A549 (cell line): ENCODE results near the gene CAPN9. TPM values are rescaled to one million over a fixed set of nuclear protein-coding genes. Genes with fewer than 3 reads are reported as not detected.

Experiments
- ATAC-seq, 2 experiments: fragments of 200-7000 bp in 1 of 2; fragments of >200 bp in 1 of 2; cut with Nextera tagmentation in 1 of 2; cut with Tn5 transposase in 1 of 2; 3 replicates each; pipeline versions ENCODE4 v1.8.0 to v1.9.1; 2018 to 2020; ENCODE audit warnings: mild to moderate bottlenecking in 1 of 2, moderate library complexity in 1 of 2
- CTCF ChIA-PET: fragments of 300-600 bp; sonication (Branson Sonifier 250); formaldehyde crosslinking; extraction: SDS; loops from one replicate; lab custom pipeline; 2021; ENCODE audit warnings: antibody characterized with exemption, inconsistent platforms; lab: Yijun Ruan, JAX
- POLR2A ChIA-PET: fragments of 350-600 bp; formaldehyde crosslinking; extraction: SDS; loops from one replicate; lab custom pipeline; 2021; ENCODE audit warnings: antibody characterized with exemption, inconsistent platforms; lab: Yijun Ruan, JAX
- DNase-seq, 2 experiments: peaks; one replicate each; pipeline versions ENCODE4 v3.0.0 to v3.0.0-alpha.2; 2011 to 2016; ENCODE audit warnings: low read depth in 1 of 2, low spot score in 1 of 2
- FAIRE-seq: peaks from 2 replicates; lab custom pipeline; 2011; peaks lifted over from hg19 to GRCh38; lab: Jason Lieb, UNC
- H3K27ac ChIP-seq, 2 experiments: fragments of >200 bp; sonication (Bioruptor Twin); formaldehyde crosslinking; 3 replicates each; pipeline ENCODE4 v1.5.1; 2016 to 2017
- H3K4me1 ChIP-seq: fragments of >200 bp; sonication (Bioruptor Twin); formaldehyde crosslinking; 3 replicates; pipeline ENCODE4 v1.6.1; 2016
- H3K4me2 ChIP-seq: fragments of >200 bp; sonication (Bioruptor Twin); formaldehyde crosslinking; 3 replicates; pipeline ENCODE4 v1.6.1; 2016
- H3K4me3 ChIP-seq: fragments of >200 bp; sonication (Bioruptor Twin); formaldehyde crosslinking; 3 replicates; pipeline ENCODE4 v1.5.1; 2016
- H3K9me3 ChIP-seq: fragments of >200 bp; sonication (Bioruptor Twin); formaldehyde crosslinking; 3 replicates; pipeline ENCODE4 v1.6.1; 2016
- BHLHE40 ChIP-seq: IDR thresholded peaks from 2 replicates; pipeline ENCODE4 v1.6.1; 2012; ENCODE audit warnings: low read depth, low read length, inconsistent platforms
- CBX2 ChIP-seq: fragments of 200-600 bp; sonication (generic); IDR thresholded peaks from 2 replicates; pipeline ENCODE4 v1.6.1; 2016; ENCODE audit warnings: low read depth, mild to moderate bottlenecking, borderline replicate concordance
- CBX8 ChIP-seq: fragments of 200-600 bp; sonication (generic); IDR thresholded peaks from 2 replicates; pipeline ENCODE4 v1.6.1; 2016
- CEBPB ChIP-seq, 2 experiments: fragments of >200 bp in 1 of 2; sonication (Bioruptor Twin) in 1 of 2; formaldehyde crosslinking in 1 of 2; IDR thresholded peaks; 2 replicates each; pipeline ENCODE4 v1.6.1; 2012 to 2016
- CHD4 ChIP-seq: fragments of 200-600 bp; sonication (generic); IDR thresholded peaks from 2 replicates; pipeline ENCODE4 v1.6.1; 2016; ENCODE audit warnings: antibody characterized with exemption, mild to moderate bottlenecking, borderline replicate concordance
- EHF ChIP-seq: fragments of 250-450 bp; sonication (Bioruptor Pico); IDR thresholded peaks from 2 replicates; pipeline ENCODE4 v1.5.0; 2020; ENCODE audit warnings: mild to moderate bottlenecking
- FOSB ChIP-seq: fragments of 250-450 bp; sonication (Bioruptor Pico); IDR thresholded peaks from 2 replicates; pipeline ENCODE4 v1.5.0; 2020; ENCODE audit warnings: mild to moderate bottlenecking, moderate library complexity
- GATA3 ChIP-seq: IDR thresholded peaks from 2 replicates; pipeline ENCODE4 v1.6.1; 2012; ENCODE audit warnings: borderline replicate concordance
- HOXA7 ChIP-seq: fragments of 250-450 bp; sonication (Bioruptor Pico); IDR thresholded peaks from 2 replicates; pipeline ENCODE4 v1.5.0; 2020; ENCODE audit warnings: mild to moderate bottlenecking, moderate library complexity
- JUNB ChIP-seq: fragments of >200 bp; sonication (Bioruptor Twin); formaldehyde crosslinking; IDR thresholded peaks from 2 replicates; pipeline ENCODE4 v1.6.1; 2016
- KDM5A ChIP-seq: fragments of 200-600 bp; sonication (generic); IDR thresholded peaks from 2 replicates; pipeline ENCODE4 v1.6.1; 2016; ENCODE audit warnings: antibody characterized with exemption, mild to moderate bottlenecking
- MAFK ChIP-seq: fragments of 450-650 bp; IDR thresholded peaks from 2 replicates; pipeline ENCODE4 v1.6.1; 2014; ENCODE audit not compliant: partially characterized antibody
- NFE2L2 ChIP-seq: fragments of 150-350 bp; conservative IDR thresholded peaks from 2 replicates; pipeline ENCODE4 v1.6.1; 2014; ENCODE audit warnings: low read length
- NPAS2 ChIP-seq: fragments of 250-450 bp; sonication (Bioruptor Pico); IDR thresholded peaks from 2 replicates; pipeline ENCODE4 v1.8.0; 2022; ENCODE audit warnings: mild to moderate bottlenecking, moderate library complexity, borderline replicate concordance
- POLR2AphosphoS2 ChIP-seq: conservative IDR thresholded peaks from 2 replicates; pipeline ENCODE4 v1.6.1; 2012; ENCODE audit warnings: low read length, improper control_type of control experiment, inconsistent platforms
- SMC3 ChIP-seq: fragments of >200 bp; sonication (Bioruptor Twin); formaldehyde crosslinking; IDR thresholded peaks from 3 replicates; pipeline ENCODE4 v1.6.1; 2018; ENCODE audit warnings: inconsistent platforms
- TFCP2L1 ChIP-seq: fragments of 250-450 bp; sonication (Bioruptor Pico); IDR thresholded peaks from 2 replicates; pipeline ENCODE4 v1.5.0; 2021; ENCODE audit warnings: mild to moderate bottlenecking
- ZC3H11A ChIP-seq: fragments of 450-650 bp; IDR thresholded peaks from 2 replicates; pipeline ENCODE4 v1.6.1; 2014; ENCODE audit warnings: antibody characterized with exemption, mild to moderate bottlenecking
- ZNF302 ChIP-seq: fragments of 250-450 bp; sonication (Bioruptor Pico); IDR thresholded peaks from 2 replicates; pipeline ENCODE4 v1.9.0; 2021; ENCODE audit warnings: inconsistent platforms, mild to moderate bottlenecking, moderate library complexity
- WGBS: methylation state at CpG from one replicate; pipeline ENCODE4 v1.1.6; 2017; ENCODE audit errors: missing lambda C conversion rate; 5-methylcytosine and 5-hydroxymethylcytosine counted together
- polyA plus RNA-seq, 4 experiments: library from polyadenylated mRNA; depleted of rRNA in 3 of 4; stranded (reverse); fragments of >200 nt; fragmentation: RNase III in 1 of 4; extraction: RNeasy Plus Mini Kit Qiagen cat#74134 plus additional on column Dnase treatment in 1 of 4; gene quantifications; 2 replicates in 3 of 4; 3 replicates in 1 of 4; pipeline ENCODE4 v1.2.3, GENCODE V29; 2011 to 2017
- TF ChIP-seq, protein P1 (sequence below): fragments of >200 bp; sonication (Bioruptor Twin); formaldehyde crosslinking; IDR thresholded peaks from 2 replicates; pipeline ENCODE4 v1.6.1; 2016
- TF ChIP-seq, protein P2 (sequence below): fragments of >200 bp; sonication (Bioruptor Twin); formaldehyde crosslinking; IDR thresholded peaks from 3 replicates; pipeline ENCODE4 v1.6.1; 2016
- TF ChIP-seq, protein P3 (sequence below): fragments of 450-650 bp; IDR thresholded peaks from 2 replicates; pipeline ENCODE4 v1.6.1; 2014; ENCODE audit warnings: antibody characterized with exemption
- TF ChIP-seq, protein P4 (sequence below): IDR thresholded peaks from 2 replicates; pipeline ENCODE4 v1.6.1; 2012
- TF ChIP-seq, protein P5 (sequence below): fragments of 250-450 bp; sonication (Bioruptor Pico); IDR thresholded peaks from 2 replicates; pipeline ENCODE4 v1.5.0; 2021; ENCODE audit warnings: mild to moderate bottlenecking, moderate library complexity, borderline replicate concordance
- TF ChIP-seq, protein P6 (sequence below): fragments of >200 bp; sonication (Bioruptor Twin); formaldehyde crosslinking; IDR thresholded peaks from 3 replicates; pipeline ENCODE4 v1.5.1; 2016

The CAPN9 gene
- polyA plus RNA-seq, 2 of the 4 experiments (the other 2 are of a cell fraction), result not detected

DNA sequence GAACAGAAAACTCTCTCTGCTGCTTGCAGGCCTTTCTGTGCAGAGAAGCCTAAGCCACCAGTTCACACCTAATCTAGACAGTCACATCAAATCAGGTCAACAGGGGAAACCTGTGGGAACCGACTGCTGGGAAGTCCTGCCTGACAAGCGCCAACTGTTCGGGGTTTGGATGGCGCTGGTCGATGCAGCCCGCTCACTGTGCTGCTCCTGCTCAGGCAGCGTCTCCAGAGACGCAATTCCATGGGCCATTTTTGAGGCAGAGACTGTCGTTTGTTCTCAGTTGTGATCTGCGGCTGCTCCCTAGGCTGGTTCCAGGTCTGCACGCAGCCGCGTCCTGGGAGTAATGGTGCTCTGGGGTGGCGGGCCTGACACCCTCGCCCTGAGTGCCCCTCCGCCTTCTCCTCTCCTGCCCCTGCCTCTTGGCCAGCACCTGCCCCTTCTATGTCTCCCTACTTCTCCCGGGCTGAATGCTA lies 34.7 kb upstream of the CAPN9 start:
- Histone ChIP-seq H3K27ac (no peak overlapping the region), H3K4me2 (no peak overlapping the region), H3K4me3 (no peak overlapping the region), H3K9me3 (no peaks in the 10 kb centered on the region), H3K4me1 (peaks cover 10% of the 10 kb centered on the region; the same call in 2 of the 3 replicates)
- CTCF ChIA-PET, result no interaction called here
- DNase-seq, result no peak
- no peak for TF ChIP-seq KDM5A
- no peak for TF ChIP-seq JUNB
- no peak for ATAC-seq
- POLR2A ChIA-PET, result no interaction called here
- WGBS, result 79% methylated on average over 17 of the region's 17 CpGs
- FAIRE-seq, result no peak

DNA sequence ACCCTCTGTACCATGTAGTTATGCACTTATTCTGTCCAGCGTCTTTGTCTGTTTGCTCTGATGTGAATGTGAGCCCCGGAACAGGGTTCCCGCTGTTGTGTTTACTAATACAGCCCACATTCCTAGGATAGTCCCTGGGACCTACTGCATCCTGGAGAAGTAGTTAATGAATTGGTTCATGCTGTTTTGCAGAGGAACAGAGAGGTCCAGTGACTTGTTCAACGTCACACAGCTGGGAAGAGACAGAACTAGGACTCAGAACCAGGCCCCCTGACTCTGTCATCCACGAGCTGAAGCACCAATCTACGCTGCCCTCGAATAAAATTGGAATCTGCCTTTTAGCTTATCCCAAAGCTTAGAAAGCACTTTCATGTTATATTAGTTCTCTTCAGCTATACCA lies 34.0 kb upstream of the CAPN9 start:
- POLR2A ChIA-PET, result no interaction called here
- no peak overlapping the region for H3K27ac ChIP-seq
- CTCF ChIA-PET, result no interaction called here
- no peak for FAIRE-seq
- TF ChIP-seq TFCP2L1, result no peak
- H3K4me2 ChIP-seq, result no peak overlapping the region
- H3K9me3 ChIP-seq, result no peaks in the 10 kb centered on the region
- peaks cover 10% of the 10 kb centered on the region; the same call in 2 of the 3 replicates for H3K4me1 ChIP-seq
- no peak for ATAC-seq
- no peak for DNase-seq
- 66% methylated on average over 7 of the region's 7 CpGs for WGBS
- no peak overlapping the region for H3K4me3 ChIP-seq

DNA sequence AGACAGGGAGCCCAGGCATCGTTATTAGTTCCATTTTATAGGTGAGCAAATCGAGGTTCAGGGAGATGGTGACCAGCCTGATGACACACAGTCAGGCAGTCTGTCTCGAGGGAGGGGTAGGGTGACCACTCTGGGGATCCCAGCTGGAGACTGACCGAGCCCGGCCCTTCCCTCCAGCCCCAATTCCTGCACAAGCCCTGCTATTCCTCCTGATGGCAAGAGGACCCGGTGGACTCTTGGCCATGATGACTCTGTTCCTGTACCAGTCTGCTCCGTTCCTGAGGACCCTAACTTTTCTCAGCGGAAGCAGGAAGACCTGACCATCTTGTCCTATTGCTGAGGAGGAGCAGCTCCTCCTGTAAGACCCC lies 33.7 kb upstream of the CAPN9 start:
- no peak overlapping the region for H3K4me3 ChIP-seq
- DNase-seq (no peak), FAIRE-seq (no peak), ATAC-seq (no peak)
- H3K4me2 ChIP-seq, result no peak overlapping the region; the same call in 2 of the 3 replicates
- TF ChIP-seq CBX2 (no peak), MAFK (no peak), CBX8 (no peak), NFE2L2 (no peak), BHLHE40 (no peak)
- TF ChIP-seq, protein P1, sequence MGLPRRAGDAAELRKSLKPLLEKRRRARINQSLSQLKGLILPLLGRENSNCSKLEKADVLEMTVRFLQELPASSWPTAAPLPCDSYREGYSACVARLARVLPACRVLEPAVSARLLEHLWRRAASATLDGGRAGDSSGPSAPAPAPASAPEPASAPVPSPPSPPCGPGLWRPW, result no peak
- TF ChIP-seq, protein P2, sequence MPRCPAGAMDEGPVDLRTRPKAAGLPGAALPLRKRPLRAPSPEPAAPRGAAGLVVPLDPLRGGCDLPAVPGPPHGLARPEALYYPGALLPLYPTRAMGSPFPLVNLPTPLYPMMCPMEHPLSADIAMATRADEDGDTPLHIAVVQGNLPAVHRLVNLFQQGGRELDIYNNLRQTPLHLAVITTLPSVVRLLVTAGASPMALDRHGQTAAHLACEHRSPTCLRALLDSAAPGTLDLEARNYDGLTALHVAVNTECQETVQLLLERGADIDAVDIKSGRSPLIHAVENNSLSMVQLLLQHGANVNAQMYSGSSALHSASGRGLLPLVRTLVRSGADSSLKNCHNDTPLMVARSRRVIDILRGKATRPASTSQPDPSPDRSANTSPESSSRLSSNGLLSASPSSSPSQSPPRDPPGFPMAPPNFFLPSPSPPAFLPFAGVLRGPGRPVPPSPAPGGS, result no peak
- peaks cover 10% of the 10 kb centered on the region; the same call in 2 of the 3 replicates for H3K4me1 ChIP-seq
- POLR2A ChIA-PET, result no interaction called here
- no peaks in the 10 kb centered on the region for H3K9me3 ChIP-seq
- no peak overlapping the region for H3K27ac ChIP-seq
- CTCF ChIA-PET, result no interaction called here
- 53% methylated on average over 8 of the region's 8 CpGs for WGBS

DNA sequence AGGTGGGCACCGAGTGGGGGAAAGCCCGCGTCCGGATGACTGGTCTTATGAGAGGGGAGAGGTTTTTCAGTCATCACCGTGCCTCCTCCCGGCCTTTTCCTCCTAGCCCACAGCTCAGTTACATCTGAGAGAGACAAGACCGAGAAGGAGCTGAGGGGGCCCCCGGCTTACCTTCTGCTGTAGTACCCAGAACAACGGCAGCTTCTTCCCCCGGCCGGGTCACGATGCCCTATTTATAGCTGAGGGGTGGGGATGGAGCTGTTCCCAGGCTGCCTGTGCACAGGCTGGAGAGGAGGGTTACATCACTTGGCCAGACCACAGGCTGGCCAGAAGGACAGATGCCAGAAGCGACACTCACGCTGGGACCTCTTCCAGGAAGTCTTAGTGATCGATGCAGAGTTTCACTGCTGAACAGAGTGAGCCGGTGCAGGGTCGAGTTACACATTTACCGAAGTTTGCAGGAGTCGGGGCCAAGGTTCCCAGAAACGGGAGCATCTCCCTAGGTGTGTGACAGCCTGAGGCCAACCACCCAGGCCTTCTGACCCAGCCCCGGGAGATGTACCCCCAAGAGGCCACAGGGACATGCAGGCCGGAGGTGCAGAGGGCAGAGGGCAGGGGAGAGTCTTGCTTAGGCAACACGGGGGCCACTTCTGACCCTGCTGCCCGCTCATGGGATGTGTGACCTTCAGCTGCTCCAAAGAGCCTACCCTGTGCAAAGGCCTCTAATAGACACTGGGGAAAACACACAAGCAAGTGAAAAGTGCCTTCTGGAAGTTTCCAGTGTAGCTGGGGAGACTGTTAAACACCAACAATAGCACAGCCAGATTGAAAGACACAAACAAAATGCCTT lies 33.0 kb upstream of the CAPN9 start, which contains the start of gene AGT:
Gene AGT, minus strand, starts transcription at position 208 of the 850 bp plus-strand sequence. CDS start 3,299 bp downstream, outside the sequence.
- 48% methylated on average over 21 of the region's 24 CpGs for WGBS
- no peaks in the 10 kb centered on the region for H3K9me3 ChIP-seq
- DNase-seq (no peak), FAIRE-seq (no peak), ATAC-seq (peak in 1 of 2 experiments; percentile 39; a peak in 3 of 6 replicates)
- peaks cover 6% of the 10 kb centered on the region; the same call in 2 of the 3 replicates for H3K4me1 ChIP-seq
- ChIA-PET CTCF (no interaction called here), POLR2A (no interaction called here)
- no peak within 1 kb of the TSS for H3K4me3 ChIP-seq
- H3K27ac ChIP-seq, result no peak within 1 kb of the TSS
- H3K4me2 ChIP-seq, result peak within 1 kb of the TSS; percentile 8; the same call in 1 of the 3 replicates
- no peak for TF ChIP-seq FOSB
- no peak for TF ChIP-seq CEBPB (IDR thresholded peaks at IDR 0.05)
- no peak for TF ChIP-seq ZC3H11A
- TF ChIP-seq, protein P3, sequence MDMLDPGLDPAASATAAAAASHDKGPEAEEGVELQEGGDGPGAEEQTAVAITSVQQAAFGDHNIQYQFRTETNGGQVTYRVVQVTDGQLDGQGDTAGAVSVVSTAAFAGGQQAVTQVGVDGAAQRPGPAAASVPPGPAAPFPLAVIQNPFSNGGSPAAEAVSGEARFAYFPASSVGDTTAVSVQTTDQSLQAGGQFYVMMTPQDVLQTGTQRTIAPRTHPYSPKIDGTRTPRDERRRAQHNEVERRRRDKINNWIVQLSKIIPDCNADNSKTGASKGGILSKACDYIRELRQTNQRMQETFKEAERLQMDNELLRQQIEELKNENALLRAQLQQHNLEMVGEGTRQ, result no peak
- no peak for TF ChIP-seq EHF (CRISPR knock-in tag)
- no peak for TF ChIP-seq GATA3
- TF ChIP-seq CHD4, result no peak
- no peak for TF ChIP-seq TFCP2L1
- no peak for TF ChIP-seq NPAS2 (CRISPR knock-in tag)
- TF ChIP-seq SMC3, result no peak
- no peak for TF ChIP-seq POLR2AphosphoS2
- TF ChIP-seq, protein P4, sequence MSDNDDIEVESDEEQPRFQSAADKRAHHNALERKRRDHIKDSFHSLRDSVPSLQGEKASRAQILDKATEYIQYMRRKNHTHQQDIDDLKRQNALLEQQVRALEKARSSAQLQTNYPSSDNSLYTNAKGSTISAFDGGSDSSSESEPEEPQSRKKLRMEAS, result no peak
- no peak for TF ChIP-seq ZNF302 (CRISPR knock-in tag)
- TF ChIP-seq, protein P5, sequence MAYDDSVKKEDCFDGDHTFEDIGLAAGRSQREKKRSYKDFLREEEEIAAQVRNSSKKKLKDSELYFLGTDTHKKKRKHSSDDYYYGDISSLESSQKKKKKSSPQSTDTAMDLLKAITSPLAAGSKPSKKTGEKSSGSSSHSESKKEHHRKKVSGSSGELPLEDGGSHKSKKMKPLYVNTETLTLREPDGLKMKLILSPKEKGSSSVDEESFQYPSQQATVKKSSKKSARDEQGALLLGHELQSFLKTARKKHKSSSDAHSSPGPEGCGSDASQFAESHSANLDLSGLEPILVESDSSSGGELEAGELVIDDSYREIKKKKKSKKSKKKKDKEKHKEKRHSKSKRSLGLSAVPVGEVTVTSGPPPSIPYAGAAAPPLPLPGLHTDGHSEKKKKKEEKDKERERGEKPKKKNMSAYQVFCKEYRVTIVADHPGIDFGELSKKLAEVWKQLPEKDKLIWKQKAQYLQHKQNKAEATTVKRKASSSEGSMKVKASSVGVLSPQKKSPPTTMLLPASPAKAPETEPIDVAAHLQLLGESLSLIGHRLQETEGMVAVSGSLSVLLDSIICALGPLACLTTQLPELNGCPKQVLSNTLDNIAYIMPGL (CRISPR knock-in tag), result no peak
- TF ChIP-seq KDM5A, result no peak
- no peak for TF ChIP-seq HOXA7 (CRISPR knock-in tag)
- TF ChIP-seq, protein P6, sequence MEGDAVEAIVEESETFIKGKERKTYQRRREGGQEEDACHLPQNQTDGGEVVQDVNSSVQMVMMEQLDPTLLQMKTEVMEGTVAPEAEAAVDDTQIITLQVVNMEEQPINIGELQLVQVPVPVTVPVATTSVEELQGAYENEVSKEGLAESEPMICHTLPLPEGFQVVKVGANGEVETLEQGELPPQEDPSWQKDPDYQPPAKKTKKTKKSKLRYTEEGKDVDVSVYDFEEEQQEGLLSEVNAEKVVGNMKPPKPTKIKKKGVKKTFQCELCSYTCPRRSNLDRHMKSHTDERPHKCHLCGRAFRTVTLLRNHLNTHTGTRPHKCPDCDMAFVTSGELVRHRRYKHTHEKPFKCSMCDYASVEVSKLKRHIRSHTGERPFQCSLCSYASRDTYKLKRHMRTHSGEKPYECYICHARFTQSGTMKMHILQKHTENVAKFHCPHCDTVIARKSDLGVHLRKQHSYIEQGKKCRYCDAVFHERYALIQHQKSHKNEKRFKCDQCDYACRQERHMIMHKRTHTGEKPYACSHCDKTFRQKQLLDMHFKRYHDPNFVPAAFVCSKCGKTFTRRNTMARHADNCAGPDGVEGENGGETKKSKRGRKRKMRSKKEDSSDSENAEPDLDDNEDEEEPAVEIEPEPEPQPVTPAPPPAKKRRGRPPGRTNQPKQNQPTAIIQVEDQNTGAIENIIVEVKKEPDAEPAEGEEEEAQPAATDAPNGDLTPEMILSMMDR, result no peak
